ENCODE measurements around the gene RALY.

RALY gene

DNA sequence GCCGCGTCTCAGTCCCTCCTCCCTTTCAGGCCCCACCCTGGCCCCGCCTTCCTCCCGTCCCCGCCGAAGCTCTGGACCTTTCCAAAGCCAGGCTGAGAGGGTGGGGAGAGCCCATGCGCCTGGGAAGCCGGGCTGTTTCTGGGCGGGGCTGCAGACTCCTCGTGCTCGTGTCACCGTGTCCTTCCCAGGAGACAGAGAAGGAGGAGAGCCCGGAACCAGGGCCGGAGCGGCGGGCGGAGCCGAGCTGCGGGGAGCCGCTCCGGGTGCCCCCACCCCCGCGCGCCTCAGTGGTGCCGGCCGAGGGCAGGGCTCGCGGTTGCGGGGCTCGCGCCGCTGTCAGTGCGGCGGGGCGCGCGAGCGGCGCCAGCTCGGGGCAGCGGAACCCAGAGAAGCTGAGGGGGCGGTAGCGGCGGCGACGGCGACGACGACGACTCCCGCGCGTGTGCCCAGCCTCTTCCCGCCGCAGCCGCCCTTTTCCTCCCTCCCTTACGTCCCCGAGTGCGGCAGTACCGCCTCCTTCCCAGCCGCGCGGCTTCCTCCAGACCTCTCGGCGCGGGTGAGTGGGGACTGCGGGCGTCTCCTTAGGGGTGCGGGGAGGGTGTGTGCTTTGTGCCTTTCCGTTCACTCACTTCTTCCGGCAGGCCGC is at the start of gene RALY:
Gene RALY, plus strand, starts transcription at position 336 of the 646 bp plus-strand sequence. CDS start 78,164 bp downstream, outside the sequence.
- Histone ChIP-seq H2AFZ (ENCODE audit: low read depth, low read length) (peak within 1 kb of the TSS; percentile 64), H3K9me3 (ENCODE audit: low read length) (no peaks in the 10 kb centered on the region), H3K4me3 (ENCODE audit: low read length) (peak within 1 kb of the TSS; percentile 97), H3K36me3 (ENCODE audit: insufficient read depth, low read length) (peaks cover 6% of the 10 kb centered on the region), H3K4me1 (ENCODE audit: insufficient read depth, low read length) (peaks cover 32% of the 10 kb centered on the region), H3K27me3 (ENCODE audit: insufficient read depth, low read length) (no peaks in the 10 kb centered on the region)

DNA sequence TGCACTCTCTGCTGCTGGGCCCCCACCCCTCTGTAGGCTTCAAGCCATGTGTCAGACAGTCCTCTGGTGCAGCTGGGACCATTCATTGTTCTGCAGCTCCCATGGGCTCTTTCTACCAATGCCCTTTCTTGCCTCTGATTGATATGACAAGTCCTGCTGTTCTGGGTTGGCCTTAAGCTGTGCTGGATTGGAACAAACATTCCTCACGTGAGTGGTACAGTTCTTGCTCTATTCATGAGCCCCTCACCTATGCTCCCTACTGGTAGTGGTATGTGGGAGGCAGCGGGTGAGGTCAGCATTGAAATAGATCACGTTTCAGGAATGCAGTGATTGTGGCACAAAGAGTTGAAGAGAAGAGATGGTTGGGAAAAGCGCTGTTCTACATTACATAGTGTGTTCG is 48.8 kb upstream of the RALY start:
- no peaks in the 10 kb centered on the region for H3K4me1 ChIP-seq (ENCODE audit: insufficient read depth, low read length)
- no peak overlapping the region for H3K4me3 ChIP-seq (ENCODE audit: low read length)
- no peaks in the 10 kb centered on the region for H3K27me3 ChIP-seq (ENCODE audit: insufficient read depth, low read length)
- H3K9me3 ChIP-seq (ENCODE audit: low read length) = peaks cover 3% of the 10 kb centered on the region
- no peak overlapping the region for H2AFZ ChIP-seq (ENCODE audit: low read depth, low read length)
- H3K36me3 ChIP-seq (ENCODE audit: insufficient read depth, low read length) = no peaks in the 10 kb centered on the region

DNA sequence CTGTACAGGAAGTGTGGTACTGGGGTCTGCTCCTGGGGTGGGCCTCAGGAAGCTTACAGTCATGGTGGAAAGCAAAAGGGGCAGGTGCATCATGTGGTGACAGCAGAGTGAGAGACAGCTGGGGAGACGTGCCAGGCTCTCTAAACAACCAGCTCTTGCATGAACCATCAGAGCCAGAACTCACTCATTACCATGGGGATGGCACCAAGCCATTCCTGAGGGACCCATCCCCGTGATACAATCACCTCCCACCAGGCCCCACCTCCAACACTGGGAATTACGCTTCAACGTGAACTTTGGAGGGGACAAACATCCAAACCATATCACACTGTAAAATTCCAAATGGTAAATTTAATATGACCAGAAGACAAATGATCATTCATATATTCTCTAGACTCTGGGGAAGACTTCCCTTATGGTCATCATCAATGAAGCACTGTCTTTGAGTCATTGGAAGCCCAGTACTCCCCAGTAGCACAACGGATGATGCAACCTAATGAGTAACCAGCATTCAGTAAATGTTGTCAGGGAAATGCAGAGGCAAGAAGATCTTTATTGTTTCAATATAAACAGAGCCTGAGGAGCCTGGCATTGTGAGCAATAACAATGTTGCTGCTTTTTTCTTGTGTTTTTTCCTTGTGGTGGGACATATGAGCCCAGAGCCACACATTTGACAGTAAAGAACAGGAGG is 48.2 kb upstream of the RALY start:
- no peak overlapping the region for H2AFZ ChIP-seq (ENCODE audit: low read depth, low read length)
- peaks cover 3% of the 10 kb centered on the region for H3K9me3 ChIP-seq (ENCODE audit: low read length)
- H3K36me3 ChIP-seq (ENCODE audit: insufficient read depth, low read length) = no peaks in the 10 kb centered on the region
- H3K27me3 ChIP-seq (ENCODE audit: insufficient read depth, low read length) = no peaks in the 10 kb centered on the region
- H3K4me3 ChIP-seq (ENCODE audit: low read length) = no peak overlapping the region
- no peaks in the 10 kb centered on the region for H3K4me1 ChIP-seq (ENCODE audit: insufficient read depth, low read length)

DNA sequence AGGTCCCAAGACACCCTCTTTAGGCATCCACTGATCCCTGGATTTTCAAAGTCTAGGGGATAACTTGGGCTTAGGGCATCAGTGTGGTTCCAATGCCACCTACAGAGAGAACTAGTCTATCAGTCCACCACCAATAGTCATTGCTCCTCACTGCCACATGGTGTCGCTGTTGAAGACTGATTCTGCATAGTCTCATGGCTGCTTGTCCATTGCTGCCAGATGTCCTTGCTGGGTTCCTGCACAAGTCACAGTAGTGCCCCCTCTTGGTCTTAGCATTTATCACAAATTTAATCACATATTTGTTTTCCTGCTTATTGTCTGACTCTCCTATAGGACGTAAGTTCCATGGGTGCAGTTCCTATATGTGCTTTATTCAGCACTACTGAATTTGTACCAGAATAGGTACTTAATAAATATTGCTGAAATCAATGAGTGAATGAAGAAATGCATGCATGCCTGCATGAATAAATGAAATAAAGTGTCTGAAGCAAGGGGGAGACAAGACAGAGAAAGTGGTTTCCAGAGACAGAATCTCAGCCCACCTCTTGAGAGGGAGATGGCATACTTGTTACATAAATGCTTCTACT is 45.9 kb upstream of the RALY start:
- H3K4me3 ChIP-seq (ENCODE audit: low read length) = no peak overlapping the region
- H3K4me1 ChIP-seq (ENCODE audit: insufficient read depth, low read length) = no peaks in the 10 kb centered on the region
- peaks cover 3% of the 10 kb centered on the region for H3K9me3 ChIP-seq (ENCODE audit: low read length)
- no peak overlapping the region for H2AFZ ChIP-seq (ENCODE audit: low read depth, low read length)
- no peaks in the 10 kb centered on the region for H3K27me3 ChIP-seq (ENCODE audit: insufficient read depth, low read length)
- H3K36me3 ChIP-seq (ENCODE audit: insufficient read depth, low read length) = no peaks in the 10 kb centered on the region

- Histone ChIP-seq H3K27me3 (ENCODE audit: insufficient read depth, low read length) (peaks cover 3% of the 10 kb centered on the region), H2AFZ (ENCODE audit: low read depth, low read length) (no peak overlapping the region), H3K4me3 (ENCODE audit: low read length) (no peak overlapping the region), H3K9me3 (ENCODE audit: low read length) (peaks cover 3% of the 10 kb centered on the region), H3K36me3 (ENCODE audit: insufficient read depth, low read length) (no peaks in the 10 kb centered on the region), H3K4me1 (ENCODE audit: insufficient read depth, low read length) (no peaks in the 10 kb centered on the region)
These were observed 45.2 kb upstream of the RALY start for GRCh38 chr20:33948480-33948879.

GRCh38 chr20:33951171-33951570 is 42.5 kb upstream of the RALY start:
- Histone ChIP-seq H3K4me1 (ENCODE audit: insufficient read depth, low read length) (no peaks in the 10 kb centered on the region), H2AFZ (ENCODE audit: low read depth, low read length) (no peak overlapping the region), H3K36me3 (ENCODE audit: insufficient read depth, low read length) (no peaks in the 10 kb centered on the region), H3K27me3 (ENCODE audit: insufficient read depth, low read length) (peaks cover 3% of the 10 kb centered on the region), H3K9me3 (ENCODE audit: low read length) (peaks cover 3% of the 10 kb centered on the region), H3K4me3 (ENCODE audit: low read length) (no peak overlapping the region)

DNA sequence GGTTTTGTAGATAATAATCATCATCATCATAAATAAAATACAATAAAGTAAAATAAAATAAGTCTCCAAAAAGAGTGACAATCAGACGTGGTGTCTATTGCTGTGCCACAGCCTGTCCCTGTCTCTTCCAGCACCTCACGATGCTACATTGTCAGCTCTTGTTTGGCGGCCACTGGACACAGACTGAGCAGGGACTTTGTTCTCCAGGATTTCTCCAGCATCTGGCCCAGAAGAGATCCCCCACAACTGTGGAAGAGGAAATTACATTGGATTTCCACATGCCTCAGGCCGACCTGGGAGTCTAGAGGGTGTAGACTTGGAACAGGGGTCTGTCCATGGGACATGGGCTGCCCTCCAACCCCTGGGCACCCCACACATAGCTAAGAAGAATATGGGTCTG is 39.2 kb upstream of the RALY start:
- Histone ChIP-seq H2AFZ (ENCODE audit: low read depth, low read length) (no peak overlapping the region), H3K9me3 (ENCODE audit: low read length) (no peaks in the 10 kb centered on the region), H3K27me3 (ENCODE audit: insufficient read depth, low read length) (peaks cover 3% of the 10 kb centered on the region), H3K4me3 (ENCODE audit: low read length) (no peak overlapping the region), H3K4me1 (ENCODE audit: insufficient read depth, low read length) (no peaks in the 10 kb centered on the region), H3K36me3 (ENCODE audit: insufficient read depth, low read length) (no peaks in the 10 kb centered on the region)

DNA sequence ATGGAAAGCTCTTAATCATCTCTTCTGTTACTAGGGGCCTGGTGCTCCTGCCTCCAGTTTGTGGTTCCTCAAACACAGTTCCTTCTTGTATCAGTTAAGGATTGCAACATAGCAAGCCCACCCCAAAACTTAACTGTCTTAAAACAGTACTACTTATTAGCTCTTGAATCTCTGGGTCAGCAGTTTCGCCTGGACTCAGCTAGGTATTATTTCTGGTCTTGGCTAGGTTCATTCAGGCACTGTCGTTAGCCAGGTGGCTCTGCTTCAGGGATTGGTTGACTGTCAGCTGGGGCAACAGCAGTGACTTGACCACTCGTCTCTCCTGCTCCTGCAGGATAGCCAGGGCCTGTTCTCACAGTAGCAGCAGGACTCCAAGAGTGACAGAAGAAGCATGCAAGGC is 30.0 kb upstream of the RALY start:
- Histone ChIP-seq H3K4me1 (ENCODE audit: insufficient read depth, low read length) (no peaks in the 10 kb centered on the region), H3K36me3 (ENCODE audit: insufficient read depth, low read length) (no peaks in the 10 kb centered on the region), H2AFZ (ENCODE audit: low read depth, low read length) (no peak overlapping the region), H3K27me3 (ENCODE audit: insufficient read depth, low read length) (peaks cover 4% of the 10 kb centered on the region), H3K9me3 (ENCODE audit: low read length) (no peaks in the 10 kb centered on the region), H3K4me3 (ENCODE audit: low read length) (no peak overlapping the region)

GRCh38 chr20:33964441-33964840 is 29.3 kb upstream of the RALY start:
- no peaks in the 10 kb centered on the region for H3K36me3 ChIP-seq (ENCODE audit: insufficient read depth, low read length)
- H3K9me3 ChIP-seq (ENCODE audit: low read length) = no peaks in the 10 kb centered on the region
- H3K4me3 ChIP-seq (ENCODE audit: low read length) = no peak overlapping the region
- no peaks in the 10 kb centered on the region for H3K4me1 ChIP-seq (ENCODE audit: insufficient read depth, low read length)
- peaks cover 4% of the 10 kb centered on the region for H3K27me3 ChIP-seq (ENCODE audit: insufficient read depth, low read length)
- no peak overlapping the region for H2AFZ ChIP-seq (ENCODE audit: low read depth, low read length)

DNA sequence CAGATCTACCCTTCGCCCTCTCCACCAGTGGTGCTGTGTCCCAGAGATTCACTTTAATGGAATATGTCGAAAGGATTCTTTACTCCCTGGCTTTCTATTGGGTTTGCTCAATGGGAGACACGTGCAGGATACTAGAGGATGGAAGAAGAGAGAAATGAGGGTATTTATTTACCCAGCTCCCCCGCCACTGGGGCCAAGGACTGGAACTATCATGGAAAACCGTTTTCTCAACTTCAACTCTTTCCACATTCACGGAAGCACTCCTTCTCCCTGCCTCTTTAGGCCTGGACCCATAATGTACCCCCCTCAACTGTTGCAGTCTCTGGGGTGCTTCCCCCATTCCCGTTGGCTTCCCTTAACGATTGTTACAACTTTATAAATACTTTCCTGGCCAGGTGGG is 26.6 kb upstream of the RALY start:
- Histone ChIP-seq H3K4me1 (ENCODE audit: insufficient read depth, low read length) (no peaks in the 10 kb centered on the region), H3K9me3 (ENCODE audit: low read length) (no peaks in the 10 kb centered on the region), H3K4me3 (ENCODE audit: low read length) (no peak overlapping the region), H3K27me3 (ENCODE audit: insufficient read depth, low read length) (peaks cover 4% of the 10 kb centered on the region), H3K36me3 (ENCODE audit: insufficient read depth, low read length) (no peaks in the 10 kb centered on the region), H2AFZ (ENCODE audit: low read depth, low read length) (no peak overlapping the region)

DNA sequence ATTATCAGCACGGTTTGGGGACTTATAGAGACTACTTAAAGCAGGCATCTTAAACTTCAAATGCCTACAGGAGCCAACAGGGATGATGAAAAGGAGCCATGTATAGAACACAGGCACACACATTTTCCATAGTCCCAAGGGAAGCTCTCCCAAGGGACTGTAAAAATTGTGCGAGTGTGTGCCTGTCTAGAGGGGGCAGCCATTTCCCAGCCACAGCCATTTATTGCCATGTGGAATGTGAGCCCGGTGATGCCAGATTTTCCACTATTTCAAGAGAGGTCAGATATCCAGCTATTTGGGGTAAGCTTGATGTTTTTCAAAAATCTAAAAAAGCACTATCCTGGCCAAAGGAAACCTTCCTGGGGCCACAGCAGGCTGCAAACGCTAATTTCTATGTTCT is 24.1 kb upstream of the RALY start:
- H3K4me3 ChIP-seq (ENCODE audit: low read length) = no peak overlapping the region
- H3K9me3 ChIP-seq (ENCODE audit: low read length) = no peaks in the 10 kb centered on the region
- no peak overlapping the region for H2AFZ ChIP-seq (ENCODE audit: low read depth, low read length)
- no peaks in the 10 kb centered on the region for H3K36me3 ChIP-seq (ENCODE audit: insufficient read depth, low read length)
- H3K4me1 ChIP-seq (ENCODE audit: insufficient read depth, low read length) = no peaks in the 10 kb centered on the region
- no peaks in the 10 kb centered on the region for H3K27me3 ChIP-seq (ENCODE audit: insufficient read depth, low read length)

DNA sequence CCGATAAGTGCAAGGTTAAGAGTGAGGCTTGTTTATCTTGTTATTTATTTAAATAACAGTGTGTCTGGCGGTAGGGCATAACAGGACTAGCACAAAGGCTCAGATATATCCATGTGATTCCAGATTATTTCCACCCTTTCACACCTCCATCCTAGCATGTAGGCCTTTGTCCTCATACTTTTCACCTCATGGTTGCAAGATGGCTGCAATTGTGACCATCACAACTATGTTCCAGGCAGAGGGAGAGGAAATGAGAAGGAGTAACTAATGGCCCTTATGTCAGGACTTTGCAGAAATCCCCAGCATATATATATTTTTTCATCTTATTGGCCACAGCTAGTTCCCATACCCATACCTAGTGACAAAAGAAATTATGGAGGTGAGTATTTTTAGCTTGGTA is 23.5 kb upstream of the RALY start:
- H3K9me3 ChIP-seq (ENCODE audit: low read length) = no peaks in the 10 kb centered on the region
- H3K36me3 ChIP-seq (ENCODE audit: insufficient read depth, low read length) = no peaks in the 10 kb centered on the region
- no peak overlapping the region for H2AFZ ChIP-seq (ENCODE audit: low read depth, low read length)
- H3K4me3 ChIP-seq (ENCODE audit: low read length) = no peak overlapping the region
- no peaks in the 10 kb centered on the region for H3K4me1 ChIP-seq (ENCODE audit: insufficient read depth, low read length)
- H3K27me3 ChIP-seq (ENCODE audit: insufficient read depth, low read length) = no peaks in the 10 kb centered on the region

DNA sequence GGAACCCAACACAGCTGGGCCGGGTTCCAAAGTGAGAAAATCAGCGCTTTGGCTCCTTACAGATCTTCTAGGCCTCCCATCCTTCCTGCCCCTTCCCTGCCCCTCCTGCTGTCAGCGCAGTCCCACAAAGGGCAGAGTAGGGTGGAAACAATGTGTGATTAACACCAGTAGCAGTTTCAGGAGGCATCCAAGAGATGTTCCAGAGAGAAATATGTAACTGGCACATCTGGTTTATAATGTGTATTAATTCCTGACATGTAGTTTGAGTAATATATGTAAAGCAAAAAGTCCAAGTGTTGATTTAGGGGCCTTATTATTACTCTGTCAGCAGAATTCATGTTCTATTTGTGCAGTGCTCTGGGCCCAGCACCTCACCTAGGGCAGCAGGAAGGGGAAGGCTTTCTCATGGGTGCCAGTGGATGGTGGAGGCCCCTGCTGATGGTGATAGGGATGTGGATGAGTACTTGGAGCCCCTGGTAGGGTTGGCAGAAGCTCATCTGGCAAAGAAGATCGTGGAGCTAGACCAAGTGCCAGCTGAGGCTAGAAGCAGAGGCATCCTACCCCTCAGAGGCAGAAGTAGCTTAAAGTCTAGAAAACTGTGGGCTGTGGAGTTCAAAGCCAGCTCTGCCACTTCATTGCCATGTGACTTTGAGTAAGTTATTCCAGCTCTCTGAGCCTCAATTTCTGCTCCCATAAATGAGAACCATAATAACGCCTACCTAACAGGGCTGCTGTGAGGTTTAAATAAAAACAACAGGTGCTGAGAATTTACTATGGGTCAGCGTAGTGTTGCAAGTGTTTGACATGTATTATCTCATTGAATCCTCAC is 22.4 kb upstream of the RALY start:
- Histone ChIP-seq H3K4me1 (ENCODE audit: insufficient read depth, low read length) (no peaks in the 10 kb centered on the region), H3K36me3 (ENCODE audit: insufficient read depth, low read length) (no peaks in the 10 kb centered on the region), H3K27me3 (ENCODE audit: insufficient read depth, low read length) (no peaks in the 10 kb centered on the region), H3K9me3 (ENCODE audit: low read length) (no peaks in the 10 kb centered on the region), H2AFZ (ENCODE audit: low read depth, low read length) (no peak overlapping the region), H3K4me3 (ENCODE audit: low read length) (no peak overlapping the region)

All from neuron (in vitro differentiated cells).